Kidney epithelial cell (primary cell): Measurements from ENCODE around the gene NAV1. TPM values are rescaled to one million over a fixed set of nuclear protein-coding genes. Genes with fewer than 3 reads are reported as not detected.

Source experiments
- DNase-seq: peaks from one replicate; pipeline ENCODE4 v3.0.0-alpha.2; 2010; ENCODE audit warnings: low read depth
- H3K27me3 ChIP-seq: 2 replicates; pipeline ENCODE4 v1.6.0; 2011; ENCODE audit warnings: low read length; ENCODE audit not compliant: control insufficient read depth, insufficient read depth
- H3K36me3 ChIP-seq: 2 replicates; pipeline ENCODE4 v1.5.1; 2011; ENCODE audit warnings: low read length; ENCODE audit not compliant: control insufficient read depth, insufficient read depth
- H3K4me3 ChIP-seq: 2 replicates; pipeline ENCODE4 v1.5.1; 2011; ENCODE audit warnings: low read depth, mild to moderate bottlenecking, control low read depth, low read length
- total RNA-seq: library from RNA; depleted of rRNA; stranded (reverse); fragments of >200 nt; gene quantifications from 2 replicates; pipeline ENCODE4 v1.2.3, GENCODE V29; 2015
- TF ChIP-seq, protein P1 (sequence below): IDR thresholded peaks from 2 replicates; pipeline ENCODE4 v1.5.1; 2011; ENCODE audit warnings: mild to moderate bottlenecking, moderate library complexity, low read length, control low read depth, inconsistent platforms; ENCODE audit not compliant: insufficient read depth, poor library complexity, severe bottlenecking

NAV1 gene
- total RNA-seq, 1 donor from 2014 or later: 37.1 TPM

DNA sequence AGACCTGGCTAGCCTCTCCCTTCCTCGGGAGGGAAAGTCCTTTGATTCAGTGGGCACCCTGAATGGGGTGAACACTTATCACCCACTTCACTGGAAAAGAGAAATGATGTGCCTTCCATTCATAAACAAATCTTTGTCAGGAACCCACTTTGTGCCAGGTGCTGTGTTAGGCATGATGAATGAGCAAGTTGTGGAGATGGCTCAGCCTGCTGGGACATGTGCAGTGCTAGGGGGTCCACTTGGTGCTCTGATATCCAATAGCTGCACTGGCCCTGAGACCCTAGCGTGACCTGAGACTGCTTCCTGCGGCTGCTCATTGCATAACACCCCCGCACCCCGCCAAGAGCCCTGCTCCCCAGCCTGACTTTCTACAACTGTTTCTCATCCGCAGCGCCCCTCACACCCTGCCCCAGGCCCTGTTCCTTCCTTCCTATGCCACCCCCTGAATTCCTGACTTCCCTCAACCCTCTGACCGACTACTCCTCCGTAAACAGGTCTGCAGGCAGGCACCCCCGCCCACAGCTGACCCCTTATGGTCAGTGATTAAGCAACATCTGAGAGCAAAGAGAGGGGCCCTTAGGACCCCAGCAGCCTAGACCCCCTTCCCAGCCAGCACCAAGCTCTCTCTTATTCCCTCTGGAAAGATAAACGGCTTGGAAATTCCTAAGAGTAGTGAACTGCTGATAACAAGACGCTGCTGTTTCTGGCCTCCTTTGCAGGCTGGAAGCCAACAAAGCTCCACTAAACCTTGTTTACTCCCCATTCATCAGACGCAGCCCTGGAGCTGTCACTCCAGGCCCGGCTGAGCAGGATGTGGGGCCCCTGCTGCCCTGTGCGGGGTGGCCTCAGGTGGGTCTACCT is 44.9 kb upstream of the NAV1 start:
- DNase-seq: no peak
- TF ChIP-seq, protein P1, sequence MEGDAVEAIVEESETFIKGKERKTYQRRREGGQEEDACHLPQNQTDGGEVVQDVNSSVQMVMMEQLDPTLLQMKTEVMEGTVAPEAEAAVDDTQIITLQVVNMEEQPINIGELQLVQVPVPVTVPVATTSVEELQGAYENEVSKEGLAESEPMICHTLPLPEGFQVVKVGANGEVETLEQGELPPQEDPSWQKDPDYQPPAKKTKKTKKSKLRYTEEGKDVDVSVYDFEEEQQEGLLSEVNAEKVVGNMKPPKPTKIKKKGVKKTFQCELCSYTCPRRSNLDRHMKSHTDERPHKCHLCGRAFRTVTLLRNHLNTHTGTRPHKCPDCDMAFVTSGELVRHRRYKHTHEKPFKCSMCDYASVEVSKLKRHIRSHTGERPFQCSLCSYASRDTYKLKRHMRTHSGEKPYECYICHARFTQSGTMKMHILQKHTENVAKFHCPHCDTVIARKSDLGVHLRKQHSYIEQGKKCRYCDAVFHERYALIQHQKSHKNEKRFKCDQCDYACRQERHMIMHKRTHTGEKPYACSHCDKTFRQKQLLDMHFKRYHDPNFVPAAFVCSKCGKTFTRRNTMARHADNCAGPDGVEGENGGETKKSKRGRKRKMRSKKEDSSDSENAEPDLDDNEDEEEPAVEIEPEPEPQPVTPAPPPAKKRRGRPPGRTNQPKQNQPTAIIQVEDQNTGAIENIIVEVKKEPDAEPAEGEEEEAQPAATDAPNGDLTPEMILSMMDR: no peak

DNA sequence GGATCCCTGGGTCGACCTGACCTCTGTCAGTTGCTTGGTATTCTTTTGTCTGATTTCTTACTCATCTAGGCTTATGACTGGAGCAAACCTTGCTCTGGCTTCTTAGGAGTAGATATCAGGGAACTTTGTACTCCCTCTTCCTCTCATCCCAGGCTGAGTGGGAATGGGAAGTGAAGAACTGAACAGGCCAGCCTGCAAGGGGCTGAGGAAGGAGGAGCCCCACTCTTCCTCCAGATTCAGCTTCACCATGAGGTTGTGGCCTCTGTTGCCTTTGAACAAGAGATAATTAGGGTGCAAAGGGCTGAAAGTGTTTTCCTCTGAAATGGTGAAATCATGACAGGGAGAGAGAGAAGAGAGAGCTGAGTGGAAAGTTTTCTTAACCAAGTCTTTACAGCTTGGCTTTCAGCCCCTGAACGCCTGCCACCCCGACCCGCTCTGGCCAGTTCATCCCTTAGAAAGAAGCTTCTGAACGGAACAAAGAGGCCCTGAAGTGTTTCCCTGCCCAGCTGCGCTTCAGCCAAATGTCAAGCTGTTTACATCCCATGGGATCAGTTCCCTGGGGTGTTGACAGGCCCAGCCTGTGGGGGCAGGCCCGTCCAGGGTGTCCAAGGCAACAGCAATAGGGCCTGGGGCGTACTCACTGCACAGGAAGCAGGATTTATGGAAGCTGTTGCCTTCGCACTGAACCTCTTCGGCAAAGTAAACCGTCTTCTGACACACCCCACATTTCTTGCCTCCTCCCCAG is 43.2 kb upstream of the NAV1 start:
- Histone ChIP-seq H3K27me3 (no peaks in the 10 kb centered on the region), H3K4me3 (no peak overlapping the region), H3K36me3 (peaks cover 4% of the 10 kb centered on the region)
- TF ChIP-seq, protein P1: no peak
- DNase-seq: no peak

More for the DNA sequence above, 44.9 kb upstream of the NAV1 start:
- no peaks in the 10 kb centered on the region for H3K27me3 ChIP-seq
- no peak overlapping the region for H3K4me3 ChIP-seq
- H3K36me3 ChIP-seq: peaks cover 4% of the 10 kb centered on the region

DNA sequence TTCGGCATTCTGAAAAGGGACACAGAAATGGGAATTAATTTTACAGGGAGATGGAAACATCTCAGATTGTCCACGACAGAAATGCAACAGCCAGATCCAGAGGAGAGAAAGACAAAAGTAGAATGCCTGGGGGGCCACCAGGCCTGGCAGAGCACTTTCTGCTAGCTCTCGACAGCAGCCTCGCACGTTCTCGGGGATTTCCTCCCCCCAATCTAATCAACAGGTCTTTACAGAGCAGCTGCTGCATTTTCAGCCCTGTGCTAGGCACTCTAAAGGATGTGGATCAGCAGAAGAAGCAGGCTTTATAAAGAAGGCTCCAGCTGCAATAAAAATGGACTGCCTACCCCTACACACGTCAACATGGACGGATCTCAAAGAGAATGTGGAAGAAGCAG is 42.6 kb upstream of the NAV1 start:
- H3K4me3 ChIP-seq: no peak overlapping the region
- no peaks in the 10 kb centered on the region for H3K27me3 ChIP-seq
- TF ChIP-seq, protein P1: no peak
- DNase-seq: no peak
- peaks cover 4% of the 10 kb centered on the region for H3K36me3 ChIP-seq

DNA sequence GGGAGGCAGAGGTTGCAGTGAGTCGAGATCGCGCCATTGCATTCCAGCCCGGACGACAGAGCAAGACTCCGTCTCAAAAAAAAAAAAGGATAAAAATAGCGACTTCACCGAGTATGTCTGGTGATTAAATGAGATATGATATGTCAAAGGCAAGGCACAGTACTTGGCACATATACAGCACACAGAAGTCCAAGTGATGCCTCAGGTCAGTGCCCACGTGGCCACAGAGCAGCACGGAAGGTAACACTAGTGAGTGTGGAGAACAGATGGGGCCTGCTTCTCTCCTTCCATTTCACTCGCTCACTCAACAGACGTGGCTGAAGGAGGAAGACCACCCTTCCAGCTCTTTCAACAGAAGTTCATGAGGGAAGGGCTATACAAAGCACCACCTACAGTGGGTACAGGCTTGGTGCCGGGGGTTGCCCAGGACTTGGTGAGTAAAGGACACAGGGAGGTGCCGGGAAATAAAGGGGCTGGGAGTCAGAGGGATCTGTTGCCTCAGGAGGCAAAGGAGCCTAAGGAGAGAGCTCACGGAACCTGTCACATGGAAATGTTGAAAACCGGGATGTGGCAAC is 40.9 kb upstream of the NAV1 start:
- Histone ChIP-seq H3K27me3 (no peaks in the 10 kb centered on the region), H3K36me3 (peaks cover 4% of the 10 kb centered on the region)
- TF ChIP-seq, protein P1: no peak

DNA sequence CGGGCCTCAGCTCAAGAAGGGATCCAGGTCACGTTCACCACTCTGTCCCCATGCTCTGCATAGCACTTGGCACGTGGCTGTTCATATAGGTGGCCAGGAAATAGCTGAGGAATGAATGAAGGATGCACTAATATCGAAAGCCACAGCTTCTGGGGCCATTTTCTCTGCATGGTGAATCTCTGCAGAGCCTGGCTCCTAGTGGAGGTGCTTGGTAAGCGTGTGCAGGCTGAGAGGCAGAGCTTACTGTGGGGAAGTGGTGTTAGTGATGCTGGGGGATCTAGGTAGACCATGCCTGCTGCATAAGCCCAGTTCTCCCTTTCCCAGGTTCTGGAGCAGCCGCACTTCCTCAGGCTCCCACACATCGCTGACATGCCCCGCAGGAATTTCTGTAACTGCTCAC is 40.3 kb upstream of the NAV1 start:
- peaks cover 4% of the 10 kb centered on the region for H3K36me3 ChIP-seq
- no peak overlapping the region for H3K4me3 ChIP-seq
- H3K27me3 ChIP-seq: no peaks in the 10 kb centered on the region
- TF ChIP-seq, protein P1: no peak
- no peak for DNase-seq

More for the DNA sequence above, 40.9 kb upstream of the NAV1 start:
- DNase-seq: no peak
- H3K4me3 ChIP-seq: no peak overlapping the region
